Frontal cortex (tissue), 4 donors: ENCODE data around the gene SUSD5. TPM values are rescaled to one million over a fixed set of nuclear protein-coding genes. Genes with fewer than 3 reads are reported as not detected.
"Not testable (repeated sequence)": the region's sequence is repeated elsewhere in the genome, so short reads cannot be mapped to it uniquely, and the experiment has no call there.

ENCODE experiments used
- DNase-seq, 2 donors: peaks; one replicate each; pipeline ENCODE4 v3.0.0; 2012; ENCODE audit warnings: low spot score in 2 of 2
- FAIRE-seq: peaks from 2 replicates; lab custom pipeline; 2012; peaks lifted over from hg19 to GRCh38; lab: Jason Lieb, UNC
- total RNA-seq: library from RNA; depleted of rRNA; stranded (reverse); fragments of >200 nt; gene quantifications from one replicate; pipeline ENCODE4 v1.2.3, GENCODE V29; 2014
- donor health status: control.
- donor health status: control.
- donor health status: control.

Gene SUSD5
- total RNA-seq, 1 donor from 2014 or later: 2.0 TPM

GRCh38 chr3:33201195-33201594, 17.4 kb downstream of the SUSD5 start:
- no peak for FAIRE-seq
- no peak for DNase-seq

GRCh38 chr3:33196538-33196937, 22.1 kb downstream of the SUSD5 start:
- DNase-seq: no peak
- no peak for FAIRE-seq

- DNase-seq (no peak), FAIRE-seq (no peak)
Observed at GRCh38 chr3:33194303-33194702, 24.3 kb downstream of the SUSD5 start.

- DNase-seq (no peak), FAIRE-seq (no peak)
Observed at GRCh38 chr3:33187368-33187634, 31.3 kb downstream of the SUSD5 start.

- no peak for FAIRE-seq
- no peak for DNase-seq
Observed at GRCh38 chr3:33186524-33187367, 31.9 kb downstream of the SUSD5 start.

GRCh38 chr3:33184863-33185262, 33.7 kb downstream of the SUSD5 start:
- FAIRE-seq (no peak), DNase-seq (no peak)

- FAIRE-seq, DNase-seq: not testable (repeated sequence)
Observed at GRCh38 chr3:33181641-33182040, 37.0 kb downstream of the SUSD5 start.

GRCh38 chr3:33181229-33181628, 37.4 kb downstream of the SUSD5 start:
- FAIRE-seq (no peak), DNase-seq (no peak)

GRCh38 chr3:33179132-33179531, 39.5 kb downstream of the SUSD5 start:
- DNase-seq (no peak), FAIRE-seq (no peak)

GRCh38 chr3:33174711-33175414, 43.7 kb downstream of the SUSD5 start:
- no peak for DNase-seq
- FAIRE-seq: no peak

- FAIRE-seq: no peak
- DNase-seq: no peak
Observed at GRCh38 chr3:33174095-33174494, 44.5 kb downstream of the SUSD5 start.

GRCh38 chr3:33173672-33174071, 44.9 kb downstream of the SUSD5 start:
- DNase-seq: no peak
- FAIRE-seq: no peak

- no peak for DNase-seq
Observed at GRCh38 chr3:33173103-33173502, 45.5 kb downstream of the SUSD5 start.

GRCh38 chr3:33171580-33171979, 47.0 kb downstream of the SUSD5 start:
- FAIRE-seq: no peak
- no peak for DNase-seq

More at GRCh38 chr3:33173103-33173502, 45.5 kb downstream of the SUSD5 start:
- no peak for FAIRE-seq

GRCh38 chr3:33170531-33170930, 48.1 kb downstream of the SUSD5 start:
- DNase-seq: no peak
- no peak for FAIRE-seq

GRCh38 chr3:33167716-33168336, 50.8 kb downstream of the SUSD5 start:
- DNase-seq (no peak), FAIRE-seq (no peak)

- DNase-seq: no peak
- no peak for FAIRE-seq
Observed at GRCh38 chr3:33167284-33167683, 51.3 kb downstream of the SUSD5 start.

- FAIRE-seq (no peak), DNase-seq (no peak)
Observed at GRCh38 chr3:33166095-33166494, 52.5 kb downstream of the SUSD5 start.

GRCh38 chr3:33165372-33165771, 53.2 kb downstream of the SUSD5 start:
- FAIRE-seq (no peak), DNase-seq (no peak)

GRCh38 chr3:33162621-33163020, 56.0 kb downstream of the SUSD5 start:
- not testable (repeated sequence) for FAIRE-seq, DNase-seq

- FAIRE-seq: no peak
- DNase-seq: no peak
Observed at GRCh38 chr3:33159981-33160380, 58.6 kb downstream of the SUSD5 start.
